H1 (cell line): ENCODE data around the gene WLS. TPM values are rescaled to one million over a fixed set of nuclear protein-coding genes. Genes with fewer than 3 reads are reported as not detected.

Experiments
- CTCF ChIA-PET: fragments of 300-600 bp; sonication (Branson Sonifier 250); formaldehyde crosslinking; loops from one replicate; lab custom pipeline; 2021; ENCODE audit not compliant: partially characterized antibody; lab: Charles Lee
- POLR2A ChIA-PET: fragments of 300-600 bp; sonication (Branson Sonifier 250); formaldehyde crosslinking; loops from one replicate; lab custom pipeline; 2021; ENCODE audit warnings: inconsistent platforms; ENCODE audit not compliant: partially characterized antibody; lab: Charles Lee
- DNase-seq, 2 experiments: peaks; one replicate each; pipeline versions ENCODE4 v3.0.0 to v3.0.0-alpha.2; 2010 to 2022; ENCODE audit warnings: low spot score in 2 of 2, low read depth in 1 of 2, mixed read lengths in 1 of 2
- FAIRE-seq: peaks from 2 replicates; lab custom pipeline; 2011; peaks lifted over from hg19 to GRCh38; lab: Jason Lieb, UNC
- H2AFZ ChIP-seq: 2 replicates; pipeline ENCODE4 v1.8.1; 2012; ENCODE audit warnings: low read length, inconsistent platforms
- H2AK5ac ChIP-seq: 2 replicates; pipeline ENCODE4 v1.6.1; 2013; ENCODE audit warnings: low read depth, low read length
- H2BK120ac ChIP-seq: replicated peaks from 2 replicates; pipeline ENCODE3; 2013; ENCODE audit warnings: low read depth, low read length, inconsistent platforms
- H2BK12ac ChIP-seq: 2 replicates; pipeline ENCODE4 v1.6.1; 2013; ENCODE audit warnings: low read depth, low read length
- H2BK15ac ChIP-seq: 2 replicates; pipeline ENCODE4 v1.6.1; 2013; ENCODE audit warnings: low read length
- H2BK20ac ChIP-seq: 2 replicates; pipeline ENCODE4 v1.6.1; 2013; ENCODE audit warnings: low read length
- H2BK5ac ChIP-seq: 2 replicates; pipeline ENCODE4 v1.6.1; 2013; ENCODE audit warnings: low read depth, low read length
- H3K14ac ChIP-seq: 2 replicates; pipeline ENCODE4 v1.6.1; 2013; ENCODE audit warnings: inconsistent platforms; ENCODE audit not compliant: insufficient read length
- H3K18ac ChIP-seq: 2 replicates; pipeline ENCODE4 v1.6.1; 2013; ENCODE audit warnings: low read length; ENCODE audit errors: extremely low read depth
- H3K23ac ChIP-seq: 2 replicates; pipeline ENCODE4 v1.6.1; 2013; ENCODE audit warnings: inconsistent platforms; ENCODE audit not compliant: insufficient read length
- H3K23me2 ChIP-seq: 2 replicates; pipeline ENCODE4 v1.6.1; 2013; ENCODE audit warnings: low read depth, low read length
- H3K27ac ChIP-seq: 2 replicates; pipeline ENCODE4 v1.6.1; 2011; ENCODE audit warnings: low read depth, low read length, inconsistent platforms
- H3K27me3 ChIP-seq, 4 experiments: replicated peaks in 1 of 4; 1 replicate in 1 of 4; 2 replicates in 3 of 4; pipeline versions ENCODE4 v1.6.1 to v1.8.1; 2011 to 2013; ENCODE audit warnings: low read length in 3 of 4, mild to moderate bottlenecking in 3 of 4, inconsistent platforms in 2 of 4, mixed read lengths in 2 of 4, moderate library complexity in 1 of 4; ENCODE audit not compliant: control insufficient read depth in 3 of 4, insufficient read depth in 3 of 4; ENCODE audit errors: extremely low read depth in 1 of 4
- H3K36me3 ChIP-seq, 4 experiments: 2 replicates each; pipeline versions ENCODE4 v1.6.1 to v1.8.1; 2011 to 2013; ENCODE audit warnings: mild to moderate bottlenecking in 4 of 4, low read length in 3 of 4, moderate library complexity in 2 of 4, control low read depth in 1 of 4, inconsistent platforms in 1 of 4; ENCODE audit not compliant: insufficient read depth in 4 of 4, control insufficient read depth in 2 of 4
- H3K4ac ChIP-seq: replicated peaks from 2 replicates; pipeline ENCODE3; 2013; ENCODE audit warnings: low read length, low read depth, mixed read lengths, inconsistent platforms; ENCODE audit not compliant: insufficient read length
- H3K4me1 ChIP-seq, 4 experiments: replicated peaks in 1 of 4; 1 replicate in 1 of 4; 2 replicates in 3 of 4; pipeline versions ENCODE4 v1.6.1 to v1.8.1; 2011 to 2013; ENCODE audit warnings: low read length in 3 of 4, inconsistent platforms in 2 of 4, mixed read lengths in 1 of 4; ENCODE audit not compliant: insufficient read depth in 4 of 4, control insufficient read depth in 3 of 4
- H3K4me2 ChIP-seq, 2 experiments: 2 replicates each; pipeline versions ENCODE4 v1.6.1 to v1.8.1; 2011 to 2013; ENCODE audit warnings: low read depth in 2 of 2, low read length in 2 of 2, control low read depth in 1 of 2, inconsistent platforms in 1 of 2, mild to moderate bottlenecking in 1 of 2; ENCODE audit not compliant: insufficient read depth in 1 of 2
- H3K4me3 ChIP-seq, 4 experiments: fragments of 200-600, 300-600 bp in 1 of 4; sonication (generic), shearing (Covaris generic), sonication (Bioruptor Twin) in 1 of 4; 2 replicates each; pipeline versions ENCODE4 v1.5.1 to v1.8.1; 2011 to 2016; ENCODE audit warnings: low read length in 4 of 4, low read depth in 3 of 4, control low read depth in 2 of 4, inconsistent platforms in 2 of 4, mild to moderate bottlenecking in 2 of 4, mixed read lengths in 1 of 4, moderate library complexity in 1 of 4; ENCODE audit not compliant: insufficient read depth in 2 of 4; ENCODE audit errors: extremely low read depth in 1 of 4
- H3K56ac ChIP-seq: replicated peaks from 2 replicates; pipeline ENCODE3; 2013; ENCODE audit warnings: low read depth, mild to moderate bottlenecking, mixed read lengths, low read length, inconsistent platforms; ENCODE audit not compliant: insufficient read length
- H3K79me1 ChIP-seq: 2 replicates; pipeline ENCODE4 v1.6.1; 2013; ENCODE audit warnings: low read depth, low read length, control low read depth
- H3K79me2 ChIP-seq, 2 experiments: 2 replicates each; pipeline versions ENCODE4 v1.6.1 to v1.8.1; 2012 to 2013; ENCODE audit warnings: low read length in 2 of 2, mild to moderate bottlenecking in 2 of 2, inconsistent platforms in 1 of 2; ENCODE audit not compliant: insufficient read depth in 2 of 2, control insufficient read depth in 1 of 2
- H3K9ac ChIP-seq, 4 experiments: replicated peaks in 1 of 4; 1 replicate in 1 of 4; 2 replicates in 3 of 4; pipeline versions ENCODE4 v1.6.1 to v1.8.1; 2011 to 2013; ENCODE audit warnings: low read depth in 3 of 4, low read length in 3 of 4, control low read depth in 2 of 4, mild to moderate bottlenecking in 2 of 4, moderate library complexity in 2 of 4, inconsistent platforms in 1 of 4; ENCODE audit errors: extremely low read depth in 1 of 4
- H3K9me3 ChIP-seq, 2 experiments: 2 replicates each; pipeline versions ENCODE4 v1.6.1 to v1.8.1; 2012 to 2013; ENCODE audit warnings: mild to moderate bottlenecking in 2 of 2, moderate library complexity in 2 of 2, control low read depth in 1 of 2, inconsistent platforms in 1 of 2, low read depth in 1 of 2, low read length in 1 of 2, mixed read lengths in 1 of 2; ENCODE audit not compliant: insufficient read depth in 2 of 2
- H4K20me1 ChIP-seq, 2 experiments: replicated peaks in 1 of 2; 2 replicates each; pipeline versions ENCODE3 to v1.8.1; 2011 to 2013; ENCODE audit warnings: inconsistent platforms in 2 of 2, low read length in 2 of 2, mild to moderate bottlenecking in 1 of 2; ENCODE audit not compliant: insufficient read depth in 2 of 2, control insufficient read depth in 1 of 2
- H4K5ac ChIP-seq: 2 replicates; pipeline ENCODE4 v1.6.1; 2013; ENCODE audit warnings: low read length, low read depth, mixed read lengths, inconsistent platforms; ENCODE audit not compliant: insufficient read length
- H4K8ac ChIP-seq: 2 replicates; pipeline ENCODE4 v1.8.0; 2013; ENCODE audit warnings: mild to moderate bottlenecking, moderate library complexity, low read length, inconsistent platforms; ENCODE audit not compliant: insufficient read depth; ENCODE audit errors: extremely low read depth
- H4K91ac ChIP-seq: replicated peaks from 2 replicates; pipeline ENCODE3; 2013; ENCODE audit warnings: low read length, mixed read lengths, inconsistent platforms; ENCODE audit not compliant: insufficient read length
- ASH2L ChIP-seq: fragments of 200-600, 300-600 bp; sonication (generic); IDR thresholded peaks from one replicate; pipeline ENCODE4 v1.7.1; 2017; ENCODE audit warnings: low read length
- CREB1 ChIP-seq: IDR thresholded peaks from 2 replicates; pipeline ENCODE4 v1.6.1; 2012; ENCODE audit warnings: inconsistent platforms
- FOSL1 ChIP-seq: IDR thresholded peaks from 2 replicates; pipeline ENCODE4 v1.6.1; 2011; ENCODE audit warnings: mild to moderate bottlenecking, low read depth, low read length, moderate library complexity; ENCODE audit not compliant: insufficient read depth
- KDM1A ChIP-seq: fragments of 200-600, 300-600 bp; sonication (generic); IDR thresholded peaks from 2 replicates; pipeline ENCODE4 v1.7.1; 2016; ENCODE audit warnings: mild to moderate bottlenecking, low read length, borderline replicate concordance
- KDM4A ChIP-seq: IDR thresholded peaks from one replicate; pipeline ENCODE4 v1.7.1; 2012; ENCODE audit warnings: low read depth, mild to moderate bottlenecking, moderate library complexity, low read length, inconsistent platforms; ENCODE audit not compliant: severe bottlenecking
- KDM5A ChIP-seq: fragments of 200-600 bp; IDR thresholded peaks from 2 replicates; pipeline ENCODE4 v1.7.1; 2012; ENCODE audit warnings: mild to moderate bottlenecking, low read length, inconsistent platforms, mixed read lengths
- POLR2AphosphoS5 ChIP-seq: IDR thresholded peaks from 2 replicates; pipeline ENCODE4 v1.6.1; 2011; ENCODE audit warnings: low read depth, low read length
- RFX5 ChIP-seq: IDR thresholded peaks from 2 replicates; pipeline ENCODE4 v1.6.1; 2011; ENCODE audit warnings: low read depth, low read length, improper control_type of control experiment, borderline replicate concordance
- SIRT6 ChIP-seq: IDR thresholded peaks from one replicate; pipeline ENCODE4 v1.7.1; 2012; ENCODE audit warnings: low read length, inconsistent platforms
- SIX5 ChIP-seq: IDR thresholded peaks from 2 replicates; pipeline ENCODE4 v1.6.1; 2011; ENCODE audit warnings: mild to moderate bottlenecking, low read depth, low read length
- TBP ChIP-seq: IDR thresholded peaks from 2 replicates; pipeline ENCODE4 v1.6.1; 2011; ENCODE audit warnings: low read depth, low read length, improper control_type of control experiment
- ZNF274 ChIP-seq: IDR thresholded peaks from 2 replicates; pipeline ENCODE4 v1.7.0; 2012; ENCODE audit warnings: low read length, borderline replicate concordance; ENCODE audit errors: extremely low read depth
- WGBS, 2 experiments: shearing (Covaris generic) in 1 of 2; methylation state at CpG; one replicate each; pipeline versions ENCODE4 v1.1.6 to v1.1.7; 2013 to 2015; ENCODE audit warnings: low lambda C conversion rate in 2 of 2, mixed read lengths in 2 of 2, inconsistent platforms in 1 of 2, low coverage in 1 of 2, missing lambda C conversion rate in 1 of 2; ENCODE audit not compliant: insufficient replicate concordance in 2 of 2, insufficient coverage in 1 of 2, insufficient read length in 1 of 2; ENCODE audit errors: extremely low coverage in 1 of 2, missing lambda C conversion rate in 1 of 2; 5-methylcytosine and 5-hydroxymethylcytosine counted together
- polyA plus RNA-seq, 7 experiments: library from polyadenylated mRNA; depleted of rRNA in 3 of 7; stranded (reverse) in 5 of 7; unstranded in 2 of 7; fragments of >200 nt in 5 of 7; fragments of 200-250 nt in 2 of 7; gene quantifications; 1 replicate in 5 of 7; 2 replicates in 1 of 7; 4 replicates in 1 of 7; pipeline versions ENCODE4 v1.2.1 to v1.2.3, GENCODE V29; 2011 to 2013; ENCODE audit warnings: missing spikeins in 2 of 7, mixed read lengths in 2 of 7
- total RNA-seq: library from RNA; stranded (reverse); fragmentation: NEBNext Ultra II Directional; extraction: Animal tissue kit (Norgen Biotek cat#: 25700); gene quantifications from 2 replicates; pipeline ENCODE4 v1.2.1, GENCODE V29; 2021
- TF ChIP-seq, protein P1 (sequence below): IDR thresholded peaks from 2 replicates; pipeline ENCODE4 v1.6.1; 2012; ENCODE audit warnings: inconsistent platforms
- TF ChIP-seq, protein P2 (sequence below): IDR thresholded peaks from 2 replicates; pipeline ENCODE4 v1.6.1; 2011; ENCODE audit warnings: low read depth, mild to moderate bottlenecking, low read length; ENCODE audit not compliant: insufficient read depth

The WLS gene
- total and polyA plus RNA-seq, 2 of the 8 experiments (the other 6 are each of a cell fraction or from before 2014, with no cell fraction given), result 1.2 to 2.7 TPM

DNA sequence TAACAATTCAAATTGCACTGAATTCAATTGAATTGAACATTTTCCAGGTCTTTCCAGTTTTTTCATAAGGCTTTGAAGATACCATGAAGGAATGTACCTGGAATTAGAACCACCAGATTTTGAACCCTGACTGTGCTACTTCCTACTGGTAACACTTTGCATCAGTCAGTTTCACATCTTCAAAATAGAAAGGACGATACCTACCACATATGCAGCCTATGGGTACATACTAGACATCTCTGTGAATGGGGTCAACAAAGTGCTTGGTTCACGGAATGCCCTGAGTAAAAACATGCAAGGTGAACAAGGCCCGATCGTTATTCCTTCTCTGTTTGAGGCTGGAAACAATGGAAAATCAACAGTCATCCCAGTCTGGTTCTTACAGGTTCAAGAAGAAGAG, 41.2 kb upstream of the WLS start:
- CTCF ChIA-PET, result interaction anchor here (1.0 kb wide), 1 partner anchor 48 kb away, joined by 6 read pairs; no protein-coding TSS in a partner anchor
- DNase-seq (no peak), FAIRE-seq (no peak)
- H4K5ac ChIP-seq, result no peak overlapping the region
- WGBS, 2 experiments, result 78% methylated on average over 4 of the region's 4 CpGs; no CpG with 5 or more reads in 1 of the 2 experiments
- peaks cover 1 to 2% of the 10 kb centered on the region in 2 experiments for H4K20me1 ChIP-seq
- no peaks in the 10 kb centered on the region for H3K36me3 ChIP-seq
- no peak overlapping the region for H2BK20ac ChIP-seq
- no peak overlapping the region for H3K4me3 ChIP-seq
- H2AK5ac ChIP-seq, result no peak overlapping the region
- no peak overlapping the region for H2BK120ac ChIP-seq
- no peak overlapping the region for H2BK5ac ChIP-seq
- H4K8ac ChIP-seq, result no peak overlapping the region
- no peak overlapping the region for H2AFZ ChIP-seq
- H2BK15ac ChIP-seq, result no peak overlapping the region
- H3K79me1 ChIP-seq, result no peaks in the 10 kb centered on the region
- H3K23ac ChIP-seq, result no peak overlapping the region
- no peak overlapping the region for H3K4me2 ChIP-seq
- POLR2A ChIA-PET, result no interaction called here
- H3K18ac ChIP-seq, result no peak overlapping the region
- no peak overlapping the region for H3K56ac ChIP-seq
- no peak overlapping the region for H2BK12ac ChIP-seq
- peaks cover 0 to 6% (median 3%) of the 10 kb centered on the region in 4 experiments; a peak in 4 of 7 replicates for H3K4me1 ChIP-seq
- H4K91ac ChIP-seq, result no peak overlapping the region
- H3K27ac ChIP-seq, result no peak overlapping the region
- peaks cover 3% of the 10 kb centered on the region; the same call in 1 of the 2 replicates for H3K23me2 ChIP-seq
- no peak overlapping the region for H3K9ac ChIP-seq
- no peaks in the 10 kb centered on the region for H3K79me2 ChIP-seq
- no peak overlapping the region for H3K14ac ChIP-seq
- no peak overlapping the region for H3K4ac ChIP-seq
- H3K27me3 ChIP-seq, result peaks cover 24 to 50% (median 36%) of the 10 kb centered on the region in 4 experiments
- no peaks in the 10 kb centered on the region for H3K9me3 ChIP-seq
- TF ChIP-seq SIRT6 (no peak), POLR2AphosphoS5 (no peak), CREB1 (no peak), ZNF274 (no peak), RFX5 (no peak), SIX5 (no peak), TBP (no peak), ASH2L (no peak), FOSL1 (no peak), KDM1A (no peak), KDM5A (no peak), KDM4A (no peak)
- TF ChIP-seq, protein P1, sequence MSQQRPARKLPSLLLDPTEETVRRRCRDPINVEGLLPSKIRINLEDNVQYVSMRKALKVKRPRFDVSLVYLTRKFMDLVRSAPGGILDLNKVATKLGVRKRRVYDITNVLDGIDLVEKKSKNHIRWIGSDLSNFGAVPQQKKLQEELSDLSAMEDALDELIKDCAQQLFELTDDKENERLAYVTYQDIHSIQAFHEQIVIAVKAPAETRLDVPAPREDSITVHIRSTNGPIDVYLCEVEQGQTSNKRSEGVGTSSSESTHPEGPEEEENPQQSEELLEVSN, result no peak
- TF ChIP-seq, protein P2, sequence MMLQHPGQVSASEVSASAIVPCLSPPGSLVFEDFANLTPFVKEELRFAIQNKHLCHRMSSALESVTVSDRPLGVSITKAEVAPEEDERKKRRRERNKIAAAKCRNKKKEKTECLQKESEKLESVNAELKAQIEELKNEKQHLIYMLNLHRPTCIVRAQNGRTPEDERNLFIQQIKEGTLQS, result no peak
